Fibroblast of the aortic adventitia (primary cell): ENCODE data around the gene DENND1A. TPM values are rescaled to one million over a fixed set of nuclear protein-coding genes. Genes with fewer than 3 reads are reported as not detected.
"Not testable (repeated sequence)": the region's sequence is repeated elsewhere in the genome, so short reads cannot be mapped to it uniquely, and the experiment has no call there.

ENCODE experiments used
- DNase-seq: peaks from one replicate; pipeline ENCODE4 v3.0.0-alpha.2; 2010; ENCODE audit warnings: low read depth
- H3K4me3 ChIP-seq: 2 replicates; pipeline ENCODE4 v1.5.1; 2011; ENCODE audit warnings: low read depth, mild to moderate bottlenecking, control low read depth, low read length, moderate library complexity
- CTCF ChIP-seq: IDR thresholded peaks from 2 replicates; pipeline ENCODE4 v1.5.1; 2011; ENCODE audit warnings: mild to moderate bottlenecking, low read length, control low read depth, inconsistent platforms; ENCODE audit not compliant: insufficient read depth
- total RNA-seq: library from RNA; depleted of rRNA; stranded (reverse); fragments of >200 nt; gene quantifications from 2 replicates; pipeline ENCODE4 v1.2.3, GENCODE V29; 2012; ENCODE audit warnings: low replicate concordance

Gene DENND1A
- total RNA-seq, 1 donor: 27.7 TPM

GRCh38 chr9:123432331-123433236 is 497.3 kb downstream of the DENND1A start:
- TF ChIP-seq CTCF: no peak
- H3K4me3 ChIP-seq: no peak overlapping the region
- DNase-seq: no peak

- TF ChIP-seq CTCF: no peak
- no peak for DNase-seq
- H3K4me3 ChIP-seq: no peak overlapping the region
These were observed 498.3 kb downstream of the DENND1A start for GRCh38 chr9:123431581-123431980.

GRCh38 chr9:123428450-123428849 is 501.5 kb downstream of the DENND1A start:
- DNase-seq, H3K4me3 ChIP-seq: not testable (repeated sequence)

- no peak for TF ChIP-seq CTCF
- no peak overlapping the region for H3K4me3 ChIP-seq
- no peak for DNase-seq
These were observed 503.5 kb downstream of the DENND1A start for GRCh38 chr9:123426406-123426805.

- DNase-seq: no peak
- TF ChIP-seq CTCF: no peak
- H3K4me3 ChIP-seq: no peak overlapping the region
These were observed 504.0 kb downstream of the DENND1A start for GRCh38 chr9:123425836-123426365.

GRCh38 chr9:123425261-123425821 is 504.6 kb downstream of the DENND1A start:
- no peak overlapping the region for H3K4me3 ChIP-seq
- no peak for DNase-seq
- no peak for TF ChIP-seq CTCF

GRCh38 chr9:123424552-123425225 is 505.2 kb downstream of the DENND1A start:
- H3K4me3 ChIP-seq: no peak overlapping the region
- no peak for DNase-seq
- TF ChIP-seq CTCF: no peak
